Upper lobe of right lung (tissue), 1 donor: ENCODE measurements around the gene RBPMS2. TPM values are rescaled to one million over a fixed set of nuclear protein-coding genes. Genes with fewer than 3 reads are reported as not detected.
A peak's percentile ranks its signal among the peaks of the same experiment; 100 is the strongest.
"Not testable (repeated sequence)": the region's sequence is repeated elsewhere in the genome, so short reads cannot be mapped to it uniquely, and the experiment has no call there.

Experiments
- ATAC-seq: fragments of 200-7000 bp; cut with Tn5 transposase; one replicate; pipeline ENCODE4 v1.9.1; 2020; ENCODE audit warnings: mild to moderate bottlenecking, moderate library complexity
- DNase-seq: peaks from one replicate; pipeline ENCODE4 v3.0.0-alpha.2; 2020
- H3K27ac ChIP-seq: fragments of 200-600 bp; one replicate; pipeline ENCODE4 v1.8.0; 2022
- H3K27me3 ChIP-seq: fragments of 200-600 bp; one replicate; pipeline ENCODE4 v1.8.0; 2022; ENCODE audit warnings: mild to moderate bottlenecking
- H3K36me3 ChIP-seq: fragments of 200-600 bp; one replicate; pipeline ENCODE4 v1.8.0; 2022
- H3K4me1 ChIP-seq: fragments of 200-600 bp; one replicate; pipeline ENCODE4 v1.8.0; 2022
- H3K4me3 ChIP-seq: fragments of 200-600 bp; one replicate; pipeline ENCODE4 v1.8.0; 2022; ENCODE audit warnings: mild to moderate bottlenecking
- H3K9me3 ChIP-seq: fragments of 200-600 bp; one replicate; pipeline ENCODE4 v1.8.0; 2022
- CTCF ChIP-seq: fragments of 200-600 bp; IDR thresholded peaks from one replicate; pipeline ENCODE4 v1.8.0; 2022; ENCODE audit warnings: antibody characterized with exemption
- intact Hi-C: fragments of 100-400 bp; cut with DNase I; formaldehyde crosslinking; loops from one replicate; pipeline ENCODE4 v1.11.0; 2022
- total RNA-seq: library from RNA; stranded (reverse); fragmentation: NEBNext Ultra II Directional; extraction: Animal tissue kit (Norgen Biotek cat#: 25700); gene quantifications from one replicate; pipeline ENCODE4 v1.2.1, GENCODE V29; 2021
- donor health status: DM: no; HTN: yes; CAD: no; lungs with severe emphysema.

RBPMS2 gene
- total RNA-seq, 1 donor from 2014 or later = 4.5 TPM

DNA sequence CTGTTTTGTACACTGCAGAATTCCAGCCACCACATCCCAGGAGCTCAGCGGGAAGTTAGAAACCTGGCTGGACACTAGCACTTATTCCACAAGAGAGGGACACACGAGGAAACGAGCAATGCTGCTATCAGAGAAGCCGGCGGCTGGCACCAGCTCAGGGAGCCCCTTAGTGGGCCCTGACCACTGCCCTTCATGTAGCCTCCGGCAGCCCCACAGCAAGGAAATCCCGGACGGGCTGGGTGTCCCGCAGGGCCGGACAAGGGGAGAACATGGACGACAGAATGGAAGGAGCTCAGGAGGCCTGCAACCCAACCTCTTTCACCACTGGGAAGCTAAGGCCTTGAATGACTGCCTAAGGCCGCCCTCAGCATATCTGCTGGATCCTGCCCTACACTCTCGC lies 32.5 kb downstream of the RBPMS2 start:
- DNase-seq = no peak
- no peaks in the 10 kb centered on the region for H3K36me3 ChIP-seq
- intact Hi-C loops = no loop called here
- no peak for TF ChIP-seq CTCF
- no peaks in the 10 kb centered on the region for H3K27me3 ChIP-seq
- ATAC-seq = no peak
- no peak overlapping the region for H3K4me3 ChIP-seq
- peaks cover 13% of the 10 kb centered on the region for H3K4me1 ChIP-seq
- H3K27ac ChIP-seq = no peak overlapping the region
- H3K9me3 ChIP-seq = no peaks in the 10 kb centered on the region

DNA sequence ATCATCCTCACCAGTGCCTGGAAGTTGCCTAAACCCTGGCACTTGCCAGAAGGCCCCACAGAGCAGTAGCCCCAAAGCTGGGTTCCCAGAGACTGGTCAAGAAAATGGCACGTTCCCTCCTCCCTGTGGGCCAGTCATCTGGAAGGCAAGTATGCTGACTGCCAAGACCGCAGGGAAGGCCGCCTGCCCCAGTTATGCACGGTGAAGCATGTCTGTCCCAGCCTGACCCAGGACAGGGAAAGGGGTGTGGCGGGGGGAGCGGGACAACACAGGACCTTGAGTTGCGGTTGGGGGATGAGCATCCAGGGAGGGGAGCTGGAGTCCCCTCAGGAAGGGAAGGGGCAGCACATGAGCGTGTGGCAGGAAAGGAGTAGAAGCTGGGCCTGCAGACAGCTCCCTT lies 33.0 kb downstream of the RBPMS2 start:
- Histone ChIP-seq H3K27me3 (no peaks in the 10 kb centered on the region), H3K36me3 (no peaks in the 10 kb centered on the region), H3K9me3 (no peaks in the 10 kb centered on the region), H3K27ac (no peak overlapping the region), H3K4me3 (no peak overlapping the region), H3K4me1 (peaks cover 13% of the 10 kb centered on the region)
- DNase-seq = no peak
- no peak for ATAC-seq
- intact Hi-C loops = no loop called here
- no peak for TF ChIP-seq CTCF

DNA sequence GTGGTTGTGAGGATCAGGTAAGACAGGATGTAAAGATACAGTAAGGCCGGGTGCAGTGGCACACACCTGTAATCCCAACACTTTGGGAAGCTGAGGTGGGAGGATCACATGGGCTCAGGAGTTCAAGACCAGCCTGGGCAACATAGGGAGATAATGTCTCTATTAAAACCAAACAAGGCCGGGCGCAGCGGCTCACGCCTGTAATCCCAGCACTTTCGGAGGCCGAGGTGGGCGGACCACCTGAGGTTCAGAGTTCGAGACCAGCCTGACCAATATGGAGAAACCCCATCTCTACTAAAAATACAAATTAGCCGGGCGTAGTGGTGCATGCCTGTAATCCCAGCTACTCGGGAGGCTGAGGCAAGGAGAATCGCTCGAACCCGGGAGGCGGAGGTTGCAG lies 33.7 kb downstream of the RBPMS2 start:
- H3K36me3 ChIP-seq, intact Hi-C loops, H3K9me3 ChIP-seq, ATAC-seq, DNase-seq, H3K4me3 ChIP-seq, H3K27me3 ChIP-seq, H3K27ac ChIP-seq: not testable (repeated sequence)
- peaks cover 13% of the 10 kb centered on the region for H3K4me1 ChIP-seq

DNA sequence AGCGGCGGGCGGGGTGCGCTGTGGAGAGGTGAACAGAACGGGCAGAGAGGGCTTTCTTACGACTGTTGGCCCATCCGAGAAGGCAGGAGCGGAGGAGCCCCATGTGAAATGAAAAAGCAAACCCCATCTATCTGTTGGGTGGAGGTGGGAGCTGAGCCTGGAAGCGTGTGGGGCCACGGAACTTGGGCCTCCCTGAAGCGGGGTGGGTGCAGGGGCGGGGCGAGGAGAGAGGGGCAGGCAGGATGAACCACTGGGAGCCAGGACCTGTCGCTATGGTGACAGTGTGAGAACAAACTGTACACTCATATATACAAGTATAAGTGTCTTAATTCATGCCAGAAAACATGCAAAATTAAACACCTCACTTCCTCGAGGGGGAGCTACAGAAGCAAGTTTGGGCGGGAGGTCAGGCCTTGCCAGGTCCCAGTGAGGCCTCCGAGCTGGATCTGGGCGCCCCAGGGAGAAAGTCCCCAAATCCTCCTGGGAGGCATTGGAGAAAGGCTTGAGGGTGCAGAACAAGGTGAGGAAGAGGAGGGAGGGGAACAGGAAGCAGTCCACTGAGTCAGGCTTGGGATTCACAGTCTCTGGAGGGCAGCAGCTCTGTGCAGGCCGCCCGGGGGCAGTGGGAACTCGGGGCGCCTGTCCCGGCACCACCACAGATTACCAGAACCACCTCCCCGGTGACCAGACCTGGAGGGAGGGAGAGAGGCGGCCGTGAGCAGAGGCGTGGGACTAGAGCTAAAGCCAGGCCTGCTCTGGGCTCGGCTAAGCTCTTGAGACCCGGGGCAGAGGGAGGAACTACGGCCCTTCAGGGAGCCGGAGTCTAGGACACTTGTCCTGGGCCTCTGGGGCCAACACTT lies 34.8 kb downstream of the RBPMS2 start:
- DNase-seq = peak; percentile 78
- H3K4me3 ChIP-seq = peak overlapping the region; percentile 15
- peak; percentile 82 for ATAC-seq
- H3K36me3 ChIP-seq = no peaks in the 10 kb centered on the region
- peak; percentile 36 for TF ChIP-seq CTCF
- intact Hi-C loops = no loop called here
- H3K9me3 ChIP-seq = no peaks in the 10 kb centered on the region
- no peaks in the 10 kb centered on the region for H3K27me3 ChIP-seq
- peaks cover 13% of the 10 kb centered on the region for H3K4me1 ChIP-seq
- H3K27ac ChIP-seq = peak overlapping the region; percentile 71

GRCh38 chr15:64739577-64740143 lies 35.7 kb downstream of the RBPMS2 start:
- Histone ChIP-seq H3K27me3 (no peaks in the 10 kb centered on the region), H3K36me3 (no peaks in the 10 kb centered on the region), H3K4me3 (peak overlapping the region; percentile 15), H3K9me3 (no peaks in the 10 kb centered on the region), H3K27ac (peak overlapping the region; percentile 71), H3K4me1 (peaks cover 13% of the 10 kb centered on the region)
- no peak for TF ChIP-seq CTCF
- no peak for DNase-seq
- no peak for ATAC-seq
- intact Hi-C loops = no loop called here

- DNase-seq = no peak
These were observed 36.2 kb downstream of the RBPMS2 start for GRCh38 chr15:64739156-64739555.

More at GRCh38 chr15:64739156-64739555, 36.2 kb downstream of the RBPMS2 start:
- TF ChIP-seq CTCF = no peak
- intact Hi-C loops = no loop called here
- no peaks in the 10 kb centered on the region for H3K36me3 ChIP-seq
- peaks cover 13% of the 10 kb centered on the region for H3K4me1 ChIP-seq
- H3K9me3 ChIP-seq = no peaks in the 10 kb centered on the region
- H3K27me3 ChIP-seq = no peaks in the 10 kb centered on the region
- H3K4me3 ChIP-seq = no peak overlapping the region
- peak overlapping the region; percentile 71 for H3K27ac ChIP-seq
- ATAC-seq = no peak
